Adrenal gland (tissue), 12 donors: ENCODE results near the gene DGCR8. TPM values are rescaled to one million over a fixed set of nuclear protein-coding genes. Genes with fewer than 3 reads are reported as not detected.

Experiments
- DNase-seq, 7 donors: peaks; one replicate each; pipeline ENCODE4 v3.0.0-alpha.2; 2019 to 2020
- H3K27ac ChIP-seq, 5 donors: fragments of 200-600 bp; sonication (generic) in 4 of 5; 1 replicate in 3 of 5; 2 replicates in 2 of 5; pipeline versions ENCODE4 v1.5.1 to v1.8.0; 2016 to 2020; ENCODE audit warnings: mild to moderate bottlenecking in 1 of 5
- H3K27me3 ChIP-seq: fragments of 200-600 bp; 2 replicates; pipeline ENCODE4 v1.8.0; 2021
- H3K36me3 ChIP-seq, 2 donors: fragments of 200-600 bp; replicated peaks in 1 of 2; 1 replicate in 1 of 2; 2 replicates in 1 of 2; pipeline versions ENCODE4 v1.5.1 to v1.8.0; 2018 to 2022
- H3K4me1 ChIP-seq, 2 donors: fragments of 200-600 bp; replicated peaks in 1 of 2; 1 replicate in 1 of 2; 2 replicates in 1 of 2; pipeline versions ENCODE4 v1.5.1 to v1.8.0; 2018 to 2021
- H3K4me3 ChIP-seq, 4 donors: fragments of 200-600 bp; sonication (generic) in 3 of 4; one replicate each; pipeline ENCODE4 v1.5.1; 2016 to 2018
- H3K9me3 ChIP-seq, 3 donors: fragments of 200-600 bp; sonication (generic) in 1 of 3; replicated peaks in 1 of 3; 1 replicate in 2 of 3; 2 replicates in 1 of 3; pipeline versions ENCODE4 v1.5.1 to v1.8.0; 2016 to 2021
- CTCF ChIP-seq, 6 experiments: fragments of 450-650 bp in 4 of 6; fragments of 200-600 bp in 2 of 6; sonication (generic) in 1 of 6; IDR thresholded peaks; 1 replicate in 5 of 6; 2 replicates in 1 of 6; pipeline versions ENCODE4 v1.5.1 to v1.8.0; 2016 to 2021; ENCODE audit warnings: antibody characterized with exemption in 6 of 6, mild to moderate bottlenecking in 2 of 6, moderate library complexity in 1 of 6
- POLR2A ChIP-seq, 2 donors: fragments of 450-650 bp; IDR thresholded peaks; one replicate each; pipeline ENCODE4 v1.6.1; 2017; ENCODE audit warnings: antibody characterized with exemption in 2 of 2, mild to moderate bottlenecking in 2 of 2, moderate library complexity in 1 of 2
- WGBS, 4 donors: extraction: QIAGEN DNeasy Blood & Tissue Kit in 2 of 4; methylation state at CpG; one replicate each; pipeline versions ENCODE4 v1.1.5 to v1.1.7; 2013 to 2017; 5-methylcytosine and 5-hydroxymethylcytosine counted together
- intact Hi-C, 2 donors: fragments of 100-400 bp; cut with DNase I; formaldehyde crosslinking; loops; one replicate each; pipeline versions ENCODE4 v1.14.1 to v1.15.0; 2022 to 2023
- polyA plus RNA-seq, 3 donors: library from polyadenylated mRNA; stranded (reverse); fragments of 200-250 nt in 2 of 3; fragments of 350-450 nt in 1 of 3; fragmentation: Illumina TruSeq in 1 of 3; extraction: RNeasy Lipid Tissue Mini Kit (QIAGEN cat#74804) in 1 of 3; gene quantifications; one replicate each; pipeline ENCODE4 v1.2.3, GENCODE V29; 2013 to 2014
- total RNA-seq, 9 donors: library from RNA; depleted of rRNA in 4 of 9; stranded (reverse); fragments of >200 nt in 4 of 9; fragments of 120-200 nt in 1 of 9; fragmentation: NEBNext Ultra II Directional in 1 of 9; extraction: Animal tissue kit (Norgen Biotek cat#: 25700) in 1 of 9; gene quantifications; one replicate each; pipeline versions ENCODE4 v1.1.0 to v1.2.4, GENCODE V29; 2013 to 2023
- donor health status: healthy with polysubstance abuse.
- donor health status: Bipolar disorder and iron deficiency.
- donor health status: DM: yes; HTN: yes; CAD: no.
- donor health status: DM: no; HTN: no; CAD: no.
- donor health status: DM: no; HTN: no; CAD: no.
- donor health status: DM: yes; HTN: yes; CAD: no.

The DGCR8 gene
- total and polyA plus RNA-seq, 12 donors: 7.2 to 32.2 (median 22.4) TPM

- intact Hi-C loops: loop anchor here in 1 of 2 donors (5.0 kb wide), 1 partner anchor 151 kb away; no protein-coding TSS in a partner anchor
Observed at GRCh38 chr22:20123366-20124082, 43.5 kb downstream of the DGCR8 start.

GRCh38 chr22:20124083-20124787 is 44.2 kb downstream of the DGCR8 start:
- Histone ChIP-seq H3K36me3 (peaks cover 0 to 40% of the 10 kb centered on the region in 2 donors), H3K27me3 (no peaks in the 10 kb centered on the region), H3K4me1 (peaks cover 12 to 19% of the 10 kb centered on the region in 2 donors), H3K27ac (no peak overlapping the region), H3K4me3 (no peak overlapping the region), H3K9me3 (no peaks in the 10 kb centered on the region)
- 80 to 96% (median 91%) methylated on average over 3 to 11 of the region's 11 CpGs for WGBS, 4 donors
- intact Hi-C loops: loop anchor here in 1 of 2 donors (5.0 kb wide), 1 partner anchor 152 kb away; no protein-coding TSS in a partner anchor
- TF ChIP-seq POLR2A (IDR thresholded peaks at IDR 0.05) (no peak), CTCF (IDR thresholded peaks at IDR 0.05) (no peak)
- DNase-seq: no peak

More at GRCh38 chr22:20123366-20124082, 43.5 kb downstream of the DGCR8 start:
- peaks cover 15 to 26% of the 10 kb centered on the region in 2 donors for H3K4me1 ChIP-seq
- WGBS, 4 donors: 94 to 100% (median 96%) methylated on average over 7 to 13 of the region's 13 CpGs
- DNase-seq: no peak
- no peak for TF ChIP-seq CTCF (IDR thresholded peaks at IDR 0.05)
- TF ChIP-seq POLR2A (IDR thresholded peaks at IDR 0.05): no peak
- H3K36me3 ChIP-seq: peaks cover 0 to 42% of the 10 kb centered on the region in 2 donors
- no peaks in the 10 kb centered on the region for H3K27me3 ChIP-seq
- H3K27ac ChIP-seq: no peak overlapping the region
- H3K9me3 ChIP-seq: no peaks in the 10 kb centered on the region
- H3K4me3 ChIP-seq: no peak overlapping the region

- H3K4me3 ChIP-seq: no peak overlapping the region
- H3K9me3 ChIP-seq: no peaks in the 10 kb centered on the region
- no peaks in the 10 kb centered on the region for H3K27me3 ChIP-seq
- WGBS, 4 donors: 68 to 89% (median 78%) methylated on average over 8 to 32 of the region's 32 CpGs
- intact Hi-C loops: no loop called here
- H3K27ac ChIP-seq: peak overlapping the region in 4 of 5 donors; percentile 39 to 80 (median 72)
- peak; percentile 69 to 91 (median 84) for DNase-seq
- peaks cover 12 to 14% of the 10 kb centered on the region in 2 donors for H3K4me1 ChIP-seq
- TF ChIP-seq CTCF (IDR thresholded peaks at IDR 0.05): peak in 4 of 6 experiments; percentile 38 to 46 (median 42)
- peak in 1 of 2 donors; percentile 61 for TF ChIP-seq POLR2A (IDR thresholded peaks at IDR 0.05)
- H3K36me3 ChIP-seq: peaks cover 0 to 27% of the 10 kb centered on the region in 2 donors
Observed at GRCh38 chr22:20125201-20126174, 45.4 kb downstream of the DGCR8 start.
